Coronary artery (tissue), 2 donors: ENCODE measurements around the gene RNF11.

Experiments
- DNase-seq: peaks from one replicate; pipeline ENCODE4 v3.0.0-alpha.2; 2017; ENCODE audit warnings: low spot score
- H3K27ac ChIP-seq, 2 donors: fragments of 200-600 bp; sonication (generic); one replicate each; pipeline ENCODE4 v1.5.1; 2016 to 2019
- H3K4me3 ChIP-seq: fragments of 200-600 bp; sonication (generic); 2 replicates; pipeline ENCODE4 v1.5.1; 2016; ENCODE audit warnings: mild to moderate bottlenecking, moderate library complexity
- TF ChIP-seq, protein P1 (sequence below): fragments of 200-600 bp; sonication (generic); IDR thresholded peaks from one replicate; pipeline ENCODE4 v1.5.1; 2019; ENCODE audit warnings: antibody characterized with exemption

The RNF11 gene

DNA sequence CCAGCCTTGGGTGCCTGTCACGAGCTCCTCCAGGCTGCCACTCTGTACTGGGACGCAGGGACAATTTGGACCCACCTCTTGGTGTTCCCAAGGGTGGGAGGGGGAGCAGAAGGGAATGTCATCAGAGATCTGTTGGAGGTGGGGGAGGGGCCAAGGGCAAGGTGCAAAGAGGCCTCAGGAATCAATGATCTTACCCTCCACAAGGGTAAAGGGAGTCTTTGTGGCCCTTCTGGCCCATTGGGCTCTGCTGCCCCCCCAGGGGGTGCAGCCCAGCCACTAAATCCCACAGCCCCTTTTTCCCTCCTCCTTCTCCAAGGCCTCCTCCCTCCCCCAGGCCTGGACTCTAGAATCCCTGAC is 85.8 kb downstream of the RNF11 start:
- no peak for DNase-seq
- Histone ChIP-seq H3K4me3 (no peak overlapping the region), H3K27ac (no peak overlapping the region)
- TF ChIP-seq, protein P1, sequence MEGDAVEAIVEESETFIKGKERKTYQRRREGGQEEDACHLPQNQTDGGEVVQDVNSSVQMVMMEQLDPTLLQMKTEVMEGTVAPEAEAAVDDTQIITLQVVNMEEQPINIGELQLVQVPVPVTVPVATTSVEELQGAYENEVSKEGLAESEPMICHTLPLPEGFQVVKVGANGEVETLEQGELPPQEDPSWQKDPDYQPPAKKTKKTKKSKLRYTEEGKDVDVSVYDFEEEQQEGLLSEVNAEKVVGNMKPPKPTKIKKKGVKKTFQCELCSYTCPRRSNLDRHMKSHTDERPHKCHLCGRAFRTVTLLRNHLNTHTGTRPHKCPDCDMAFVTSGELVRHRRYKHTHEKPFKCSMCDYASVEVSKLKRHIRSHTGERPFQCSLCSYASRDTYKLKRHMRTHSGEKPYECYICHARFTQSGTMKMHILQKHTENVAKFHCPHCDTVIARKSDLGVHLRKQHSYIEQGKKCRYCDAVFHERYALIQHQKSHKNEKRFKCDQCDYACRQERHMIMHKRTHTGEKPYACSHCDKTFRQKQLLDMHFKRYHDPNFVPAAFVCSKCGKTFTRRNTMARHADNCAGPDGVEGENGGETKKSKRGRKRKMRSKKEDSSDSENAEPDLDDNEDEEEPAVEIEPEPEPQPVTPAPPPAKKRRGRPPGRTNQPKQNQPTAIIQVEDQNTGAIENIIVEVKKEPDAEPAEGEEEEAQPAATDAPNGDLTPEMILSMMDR, result no peak

DNA sequence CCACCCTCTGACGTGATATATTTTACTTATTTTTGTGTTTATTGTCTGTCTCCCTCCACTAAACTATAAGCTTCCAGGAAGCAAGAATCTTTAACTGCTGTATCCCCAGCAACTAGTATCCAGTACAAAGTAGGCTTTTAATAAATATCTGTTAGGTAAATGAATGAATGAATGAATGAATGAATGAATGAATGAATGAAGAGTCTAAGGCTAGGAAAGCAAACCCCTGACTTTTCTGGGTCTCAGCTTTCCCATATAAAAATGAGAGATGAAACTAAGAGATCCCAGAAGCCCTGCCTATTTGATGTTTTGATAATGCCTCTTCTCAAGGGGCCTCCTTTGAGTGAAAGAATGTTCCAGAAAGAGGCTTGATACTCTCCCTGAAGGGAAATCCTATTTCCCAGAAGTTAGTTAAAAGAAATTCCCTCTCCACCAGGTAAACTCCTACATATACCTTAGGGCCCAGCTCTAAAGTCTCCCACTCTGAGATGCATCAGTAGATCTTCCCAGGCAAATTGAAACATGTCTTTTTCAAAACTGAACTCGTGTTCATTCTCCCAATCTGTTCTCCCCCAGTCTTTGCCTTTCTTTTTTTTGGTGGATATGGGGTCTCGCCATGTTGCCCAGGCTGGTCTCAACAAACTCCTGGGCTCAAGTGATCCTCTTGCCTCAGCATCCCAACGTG is 86.5 kb downstream of the RNF11 start:
- no peak for DNase-seq

More for the DNA sequence above, 86.5 kb downstream of the RNF11 start:
- H3K4me3 ChIP-seq, result no peak overlapping the region
- TF ChIP-seq, protein P1, result no peak
- H3K27ac ChIP-seq, result no peak overlapping the region
